Measurements from ENCODE around the gene OR2D3. TPM values are rescaled to one million over a fixed set of nuclear protein-coding genes. Genes with fewer than 3 reads are reported as not detected.
"Not testable (repeated sequence)": the region's sequence is repeated elsewhere in the genome, so short reads cannot be mapped to it uniquely, and the experiment has no call there.

The OR2D3 gene
- total RNA-seq, 1 experiment from 2014 or later, result not detected

GRCh38 chr11:6900327-6900999, 20.3 kb upstream of the OR2D3 start:
- Histone ChIP-seq H2AFZ (no peak overlapping the region), H3K4me3 (no peak overlapping the region), H3K4me1 (replicated peaks; ENCODE audit: insufficient read depth) (no peaks in the 10 kb centered on the region), H3K79me2 (ENCODE audit: low read depth) (no peaks in the 10 kb centered on the region), H4K20me1 (ENCODE audit: insufficient read depth) (no peaks in the 10 kb centered on the region), H3K36me3 (ENCODE audit: low read depth) (no peaks in the 10 kb centered on the region), H3K4me2 (no peak overlapping the region), H3K9me3 (ENCODE audit: insufficient read depth, low read depth) (no peaks in the 10 kb centered on the region), H3F3A (ENCODE audit: insufficient read depth, low read depth) (no peaks in the 10 kb centered on the region), H3K27me3 (ENCODE audit: insufficient read depth, low read depth) (no peaks in the 10 kb centered on the region), H3K27ac (no peak overlapping the region), H3K9me2 (ENCODE audit: insufficient read depth) (no peaks in the 10 kb centered on the region)
- BruUV-seq (replicated peaks), result no TSS peak
- POLR2A ChIA-PET (ENCODE audit: unreplicated experiment), result no interaction called here
- CTCF ChIA-PET, result no interaction called here
- TF ChIP-seq EZH2 (IDR thresholded peaks at IDR 0.05; ENCODE audit: low read depth) (no peak), CTCF (conservative IDR thresholded peaks at IDR 0.05) (peak; percentile 30; the same call in 1 of the 2 replicates)
- intact Hi-C loops (cut with micrococcal nuclease; ENCODE audit: unreplicated experiment), result no loop called here
- no peak for DNase-seq

- DNase-seq; H3K4me3 ChIP-seq; H4K20me1 ChIP-seq (ENCODE audit: insufficient read depth); H3K9me2 ChIP-seq (ENCODE audit: insufficient read depth); intact Hi-C loops (cut with micrococcal nuclease; ENCODE audit: unreplicated experiment); H3K4me2 ChIP-seq; H3K9me3 ChIP-seq (ENCODE audit: insufficient read depth, low read depth); H2AFZ ChIP-seq; H3K27me3 ChIP-seq (ENCODE audit: insufficient read depth, low read depth); H3K4me1 ChIP-seq (replicated peaks; ENCODE audit: insufficient read depth); CTCF ChIA-PET; POLR2A ChIA-PET (ENCODE audit: unreplicated experiment); BruUV-seq (replicated peaks); H3K27ac ChIP-seq; H3K36me3 ChIP-seq (ENCODE audit: low read depth); H3K79me2 ChIP-seq (ENCODE audit: low read depth); H3F3A ChIP-seq (ENCODE audit: insufficient read depth, low read depth): not testable (repeated sequence)
These were observed 16.0 kb upstream of the OR2D3 start for GRCh38 chr11:6904804-6905203.

- no peaks in the 10 kb centered on the region for H4K20me1 ChIP-seq (ENCODE audit: insufficient read depth)
- no peak overlapping the region for H3K4me3 ChIP-seq
- DNase-seq, result no peak
- H2AFZ ChIP-seq, result no peak overlapping the region
- POLR2A ChIA-PET (ENCODE audit: unreplicated experiment), result no interaction called here
- no peaks in the 10 kb centered on the region for H3K9me2 ChIP-seq (ENCODE audit: insufficient read depth)
- H3K27me3 ChIP-seq (ENCODE audit: insufficient read depth, low read depth), result no peaks in the 10 kb centered on the region
- H3K4me1 ChIP-seq (replicated peaks; ENCODE audit: insufficient read depth), result no peaks in the 10 kb centered on the region
- no peak overlapping the region for H3K27ac ChIP-seq
- H3K79me2 ChIP-seq (ENCODE audit: low read depth), result no peaks in the 10 kb centered on the region
- intact Hi-C loops (cut with micrococcal nuclease; ENCODE audit: unreplicated experiment), result no loop called here
- TF ChIP-seq EZH2 (IDR thresholded peaks at IDR 0.05; ENCODE audit: low read depth), result no peak
- TF ChIP-seq CTCF (conservative IDR thresholded peaks at IDR 0.05), result no peak
- no peaks in the 10 kb centered on the region for H3K9me3 ChIP-seq (ENCODE audit: insufficient read depth, low read depth)
- H3K36me3 ChIP-seq (ENCODE audit: low read depth), result no peaks in the 10 kb centered on the region
- CTCF ChIA-PET, result no interaction called here
- no peak overlapping the region for H3K4me2 ChIP-seq
- BruUV-seq (replicated peaks), result no TSS peak
- no peaks in the 10 kb centered on the region for H3F3A ChIP-seq (ENCODE audit: insufficient read depth, low read depth)
These were observed 9.4 kb upstream of the OR2D3 start for GRCh38 chr11:6911378-6911777.

- no peaks in the 10 kb centered on the region for H3F3A ChIP-seq (ENCODE audit: insufficient read depth, low read depth)
- BruUV-seq (replicated peaks), result no TSS peak
- H3K27ac ChIP-seq, result no peak overlapping the region
- no peak overlapping the region for H3K4me2 ChIP-seq
- H3K36me3 ChIP-seq (ENCODE audit: low read depth), result no peaks in the 10 kb centered on the region
- no peak overlapping the region for H3K4me3 ChIP-seq
- H3K27me3 ChIP-seq (ENCODE audit: insufficient read depth, low read depth), result no peaks in the 10 kb centered on the region
- no peaks in the 10 kb centered on the region for H3K9me3 ChIP-seq (ENCODE audit: insufficient read depth, low read depth)
- intact Hi-C loops (cut with micrococcal nuclease; ENCODE audit: unreplicated experiment), result no loop called here
- no peaks in the 10 kb centered on the region for H3K4me1 ChIP-seq (replicated peaks; ENCODE audit: insufficient read depth)
- TF ChIP-seq CTCF (conservative IDR thresholded peaks at IDR 0.05) (no peak), EZH2 (IDR thresholded peaks at IDR 0.05; ENCODE audit: low read depth) (no peak)
- ChIA-PET CTCF (no interaction called here), POLR2A (ENCODE audit: unreplicated experiment) (no interaction called here)
- peak in 1 of 2 experiments; percentile 36 for DNase-seq
- no peak overlapping the region for H2AFZ ChIP-seq
- H3K79me2 ChIP-seq (ENCODE audit: low read depth), result no peaks in the 10 kb centered on the region
- no peaks in the 10 kb centered on the region for H4K20me1 ChIP-seq (ENCODE audit: insufficient read depth)
- H3K9me2 ChIP-seq (ENCODE audit: insufficient read depth), result no peaks in the 10 kb centered on the region
These were observed 8.9 kb upstream of the OR2D3 start for GRCh38 chr11:6911948-6912347.
